Measurements from ENCODE around the gene OR51M1.
"Not testable (repeated sequence)": the region's sequence is repeated elsewhere in the genome, so short reads cannot be mapped to it uniquely, and the experiment has no call there.

OR51M1 gene, protein sequence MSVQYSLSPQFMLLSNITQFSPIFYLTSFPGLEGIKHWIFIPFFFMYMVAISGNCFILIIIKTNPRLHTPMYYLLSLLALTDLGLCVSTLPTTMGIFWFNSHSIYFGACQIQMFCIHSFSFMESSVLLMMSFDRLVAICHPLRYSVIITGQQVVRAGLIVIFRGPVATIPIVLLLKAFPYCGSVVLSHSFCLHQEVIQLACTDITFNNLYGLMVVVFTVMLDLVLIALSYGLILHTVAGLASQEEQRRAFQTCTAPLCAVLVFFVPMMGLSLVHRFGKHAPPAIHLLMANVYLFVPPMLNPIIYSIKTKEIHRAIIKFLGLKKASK

GRCh38 chr11:5383576-5383975 is at the start of gene OR51M1:
OR51M1 (plus strand) TSS chr11:5383812; CDS start chr11:5389399, 5,587 bp downstream.
- no peak within 1 kb of the TSS for H3K27ac ChIP-seq
- no peak for DNase-seq
- TF ChIP-seq, protein P1, sequence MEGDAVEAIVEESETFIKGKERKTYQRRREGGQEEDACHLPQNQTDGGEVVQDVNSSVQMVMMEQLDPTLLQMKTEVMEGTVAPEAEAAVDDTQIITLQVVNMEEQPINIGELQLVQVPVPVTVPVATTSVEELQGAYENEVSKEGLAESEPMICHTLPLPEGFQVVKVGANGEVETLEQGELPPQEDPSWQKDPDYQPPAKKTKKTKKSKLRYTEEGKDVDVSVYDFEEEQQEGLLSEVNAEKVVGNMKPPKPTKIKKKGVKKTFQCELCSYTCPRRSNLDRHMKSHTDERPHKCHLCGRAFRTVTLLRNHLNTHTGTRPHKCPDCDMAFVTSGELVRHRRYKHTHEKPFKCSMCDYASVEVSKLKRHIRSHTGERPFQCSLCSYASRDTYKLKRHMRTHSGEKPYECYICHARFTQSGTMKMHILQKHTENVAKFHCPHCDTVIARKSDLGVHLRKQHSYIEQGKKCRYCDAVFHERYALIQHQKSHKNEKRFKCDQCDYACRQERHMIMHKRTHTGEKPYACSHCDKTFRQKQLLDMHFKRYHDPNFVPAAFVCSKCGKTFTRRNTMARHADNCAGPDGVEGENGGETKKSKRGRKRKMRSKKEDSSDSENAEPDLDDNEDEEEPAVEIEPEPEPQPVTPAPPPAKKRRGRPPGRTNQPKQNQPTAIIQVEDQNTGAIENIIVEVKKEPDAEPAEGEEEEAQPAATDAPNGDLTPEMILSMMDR (IDR thresholded peaks at IDR 0.05; ENCODE audit: low read depth, low read length, missing control alignments), result no peak
- no peak within 1 kb of the TSS for H3K4me3 ChIP-seq (ENCODE audit: low read depth, low read length)
- in situ Hi-C loops (cut with HindIII; ENCODE audit: low pct_ligation_motif_present, low sequenced_read_pairs), result no loop called here
- no peaks in the 10 kb centered on the region for H3K36me3 ChIP-seq (replicated peaks)
- H3K27me3 ChIP-seq (replicated peaks), result no peaks in the 10 kb centered on the region

- no peaks in the 10 kb centered on the region for H3K27me3 ChIP-seq (replicated peaks)
- TF ChIP-seq, protein P1 (IDR thresholded peaks at IDR 0.05; ENCODE audit: low read depth, low read length, missing control alignments), result no peak
- H3K4me3 ChIP-seq (ENCODE audit: low read depth, low read length), result no peak overlapping the region
- in situ Hi-C loops (cut with HindIII; ENCODE audit: low pct_ligation_motif_present, low sequenced_read_pairs), result no loop called here
- no peaks in the 10 kb centered on the region for H3K36me3 ChIP-seq (replicated peaks)
- DNase-seq, result no peak
- no peak overlapping the region for H3K27ac ChIP-seq
These were observed 48.4 kb upstream of the OR51M1 start for GRCh38 chr11:5335170-5335569.

DNA sequence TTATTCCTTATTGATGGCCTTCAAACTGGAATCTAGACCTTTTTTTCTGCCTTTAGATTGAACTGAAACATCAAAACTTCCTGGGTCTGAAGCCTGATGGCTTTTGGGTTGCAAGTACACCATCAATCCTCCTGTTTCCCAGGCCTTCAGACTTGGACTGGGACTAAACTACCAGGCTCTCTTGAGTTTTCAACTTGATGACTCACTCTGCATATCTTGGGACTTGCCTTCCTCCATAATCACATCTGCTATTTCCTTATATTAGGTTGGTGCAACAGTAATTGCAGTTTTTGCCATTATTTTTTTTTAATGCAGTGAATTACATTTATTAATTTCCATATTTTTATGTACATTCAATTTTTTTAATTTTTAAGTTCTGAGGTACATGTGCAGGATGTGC is 47.3 kb upstream of the OR51M1 start:
- in situ Hi-C loops (cut with HindIII; ENCODE audit: low pct_ligation_motif_present, low sequenced_read_pairs), result no loop called here
- DNase-seq, result peak; percentile 49
- TF ChIP-seq, protein P1 (IDR thresholded peaks at IDR 0.05; ENCODE audit: low read depth, low read length, missing control alignments), result no peak
- Histone ChIP-seq H3K4me3 (ENCODE audit: low read depth, low read length) (no peak overlapping the region), H3K27me3 (replicated peaks) (no peaks in the 10 kb centered on the region), H3K27ac (no peak overlapping the region), H3K36me3 (replicated peaks) (no peaks in the 10 kb centered on the region)

DNA sequence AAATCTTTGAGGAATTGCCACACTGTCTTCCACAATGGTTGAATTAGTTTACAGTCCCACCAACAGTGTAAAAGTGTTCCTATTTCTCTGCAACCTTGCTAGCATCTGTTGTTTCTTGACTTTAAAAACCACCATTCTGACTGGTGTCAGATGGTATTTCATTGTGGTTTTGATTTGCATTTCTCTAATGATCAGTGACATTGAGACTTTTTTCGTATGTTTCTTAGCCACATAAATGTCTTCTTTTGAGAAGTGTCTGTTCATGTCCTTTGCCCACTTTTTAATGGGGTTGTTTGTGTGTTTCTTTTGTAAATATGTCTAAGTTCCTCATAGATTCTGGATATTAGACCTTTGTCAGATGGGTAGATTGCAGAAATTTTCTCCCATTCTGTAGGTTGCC is 46.4 kb upstream of the OR51M1 start:
- H3K36me3 ChIP-seq (replicated peaks); DNase-seq; in situ Hi-C loops (cut with HindIII; ENCODE audit: low pct_ligation_motif_present, low sequenced_read_pairs); H3K4me3 ChIP-seq (ENCODE audit: low read depth, low read length); H3K27ac ChIP-seq; H3K27me3 ChIP-seq (replicated peaks): not testable (repeated sequence)

- in situ Hi-C loops (cut with HindIII; ENCODE audit: low pct_ligation_motif_present, low sequenced_read_pairs), result no loop called here
- TF ChIP-seq, protein P1 (IDR thresholded peaks at IDR 0.05; ENCODE audit: low read depth, low read length, missing control alignments), result no peak
- Histone ChIP-seq H3K27me3 (replicated peaks) (no peaks in the 10 kb centered on the region), H3K4me3 (ENCODE audit: low read depth, low read length) (no peak overlapping the region), H3K27ac (no peak overlapping the region), H3K36me3 (replicated peaks) (no peaks in the 10 kb centered on the region)
- DNase-seq, result no peak
These were observed 43.8 kb upstream of the OR51M1 start for GRCh38 chr11:5339771-5340322.

DNA sequence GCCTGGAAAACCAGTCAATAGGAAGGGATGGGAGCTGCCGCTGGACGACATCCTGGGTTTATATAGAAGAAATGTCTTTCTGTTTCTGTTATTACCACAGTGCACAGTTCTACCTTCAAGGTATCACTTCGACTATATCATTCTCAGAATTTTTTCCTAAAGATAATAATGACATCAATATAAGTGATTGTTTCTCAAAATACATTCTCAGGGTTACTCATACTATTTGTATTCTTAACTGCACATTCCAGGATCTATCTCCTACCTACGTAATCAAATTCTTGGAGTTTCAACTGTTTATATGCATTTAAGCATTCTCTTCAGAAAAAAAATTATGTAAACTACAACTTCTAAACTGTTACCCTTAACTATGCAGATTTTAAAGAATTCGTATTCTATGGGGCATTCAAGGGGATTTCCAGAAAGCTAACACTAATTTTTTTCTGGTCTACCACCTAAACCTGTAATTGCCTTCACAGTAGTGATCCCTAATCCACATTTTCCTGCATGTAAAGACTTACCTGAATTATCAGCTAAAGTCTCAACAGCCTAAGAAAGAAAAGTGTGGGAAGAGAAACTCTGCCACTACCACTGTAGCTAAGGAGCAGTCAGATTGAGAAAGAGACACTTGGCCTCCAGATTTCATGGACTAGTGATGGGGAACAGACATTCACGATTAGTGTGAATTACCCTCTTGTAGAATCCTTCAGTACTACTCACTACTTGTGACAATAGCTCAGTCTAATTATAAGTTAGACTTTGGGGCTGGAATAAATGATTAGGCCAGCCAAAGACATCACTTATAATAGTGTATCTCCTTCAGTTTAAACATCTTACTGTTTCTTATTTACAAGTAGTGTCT is 39.9 kb upstream of the OR51M1 start, which contains the start of gene OR51B5:
Gene OR51B5 (minus strand): TSS at position 51 of the 862 bp plus-strand sequence. CDS start 0 bp downstream, at position 51.
- peak within 1 kb of the TSS; percentile 78 for H3K27ac ChIP-seq

More for the DNA sequence above, 39.9 kb upstream of the OR51M1 start, which contains the start of gene OR51B5:
- H3K4me3 ChIP-seq (ENCODE audit: low read depth, low read length), result no peak within 1 kb of the TSS
- H3K36me3 ChIP-seq (replicated peaks), result no peaks in the 10 kb centered on the region
- in situ Hi-C loops (cut with HindIII; ENCODE audit: low pct_ligation_motif_present, low sequenced_read_pairs), result no loop called here
- no peak for DNase-seq
- no peaks in the 10 kb centered on the region for H3K27me3 ChIP-seq (replicated peaks)
- TF ChIP-seq, protein P1 (IDR thresholded peaks at IDR 0.05; ENCODE audit: low read depth, low read length, missing control alignments), result no peak

Data from brain microvascular endothelial cell (primary cell).